WTC11 (cell line): ENCODE data around the gene TBR1. TPM values are rescaled to one million over a fixed set of nuclear protein-coding genes. Genes with fewer than 3 reads are reported as not detected.

ENCODE experiments used
- ATAC-seq: fragments of 200-7000 bp; cut with Tn5 transposase; 2 replicates; pipeline ENCODE4 v1.10.0; 2021; ENCODE audit warnings: mild to moderate bottlenecking, moderate library complexity
- CTCF ChIA-PET: fragments of 300-600 bp; sonication (Branson Sonifier 250); formaldehyde crosslinking; loops from one replicate; lab custom pipeline; 2021; ENCODE audit warnings: antibody characterized with exemption; lab: Charles Lee
- POLR2A ChIA-PET: fragments of 350-600 bp; sonication (Branson Sonifier 250); formaldehyde crosslinking; loops from one replicate; lab custom pipeline; 2021; ENCODE audit warnings: antibody characterized with exemption; lab: Charles Lee
- DNase-seq: peaks from one replicate; pipeline ENCODE4 v3.0.0; 2021; ENCODE audit warnings: low spot score
- H3K27ac Mint-ChIP-seq: 2 replicates; pipeline ENCODE4 v1.8.0; 2021; ENCODE audit warnings: mixed read lengths
- H3K27me3 Mint-ChIP-seq: 2 replicates; pipeline ENCODE4 v1.8.0; 2021; ENCODE audit warnings: low read depth, mild to moderate bottlenecking, moderate library complexity, mixed read lengths
- H3K36me3 Mint-ChIP-seq: 2 replicates; pipeline ENCODE4 v1.8.0; 2021; ENCODE audit warnings: mixed read lengths
- H3K4me1 Mint-ChIP-seq: 2 replicates; pipeline ENCODE4 v1.8.0; 2022; ENCODE audit warnings: mixed read lengths
- H3K4me3 Mint-ChIP-seq: 2 replicates; pipeline ENCODE4 v1.8.0; 2021; ENCODE audit warnings: mild to moderate bottlenecking, moderate library complexity, mixed read lengths
- H3K9me3 Mint-ChIP-seq: 2 replicates; pipeline ENCODE4 v1.8.0; 2021; ENCODE audit warnings: mixed read lengths
- ATF1 ChIP-seq: sonication (generic); formaldehyde crosslinking; IDR thresholded peaks from 2 replicates; pipeline ENCODE4 v1.8.1; 2023; ENCODE audit warnings: mild to moderate bottlenecking, moderate library complexity, missing genetic modification reagents
- CBFB ChIP-seq: sonication (generic); formaldehyde crosslinking; IDR thresholded peaks from 2 replicates; pipeline ENCODE4 v1.8.1; 2022; ENCODE audit warnings: mild to moderate bottlenecking, low read depth, missing genetic modification reagents
- CREB1 ChIP-seq: sonication (generic); formaldehyde crosslinking; IDR thresholded peaks from 2 replicates; pipeline ENCODE4 v1.8.0; 2023; ENCODE audit warnings: mild to moderate bottlenecking, missing genetic modification reagents
- ETV6 ChIP-seq: sonication (generic); formaldehyde crosslinking; IDR thresholded peaks from 2 replicates; pipeline ENCODE4 v1.8.1; 2022; ENCODE audit warnings: mild to moderate bottlenecking, missing genetic modification reagents
- FOXJ3 ChIP-seq: sonication (generic); formaldehyde crosslinking; IDR thresholded peaks from 2 replicates; pipeline ENCODE4 v1.9.0; 2021; ENCODE audit warnings: missing genetic modification reagents, mild to moderate bottlenecking, borderline replicate concordance
- FOXP1 ChIP-seq: sonication (generic); formaldehyde crosslinking; IDR thresholded peaks from 2 replicates; pipeline ENCODE4 v1.8.0; 2022; ENCODE audit warnings: missing genetic modification reagents, mild to moderate bottlenecking, moderate library complexity, borderline replicate concordance
- GRHL2 ChIP-seq: fragments of 250-450 bp; sonication (Bioruptor Pico); IDR thresholded peaks from 2 replicates; pipeline ENCODE4 v1.8.0; 2022; ENCODE audit warnings: mild to moderate bottlenecking, moderate library complexity; ENCODE audit not compliant: insufficient replicate concordance, severe bottlenecking
- JAZF1 ChIP-seq: fragments of 250-450 bp; sonication (Bioruptor Pico); IDR thresholded peaks from 2 replicates; pipeline ENCODE4 v1.9.0; 2021; ENCODE audit warnings: moderate library complexity, mild to moderate bottlenecking, inconsistent platforms
- SMAD4 ChIP-seq: sonication (generic); formaldehyde crosslinking; IDR thresholded peaks from 2 replicates; pipeline ENCODE4 v1.8.0; 2022; ENCODE audit warnings: mild to moderate bottlenecking, missing genetic modification reagents
- TEAD1 ChIP-seq: sonication (generic); formaldehyde crosslinking; IDR thresholded peaks from 2 replicates; pipeline ENCODE4 v1.8.0; 2022; ENCODE audit warnings: mild to moderate bottlenecking, missing genetic modification reagents
- USF1 ChIP-seq: sonication (generic); formaldehyde crosslinking; IDR thresholded peaks from 2 replicates; pipeline ENCODE4 v1.8.0; 2022; ENCODE audit warnings: mild to moderate bottlenecking, missing genetic modification reagents
- ZNF121 ChIP-seq: sonication (generic); formaldehyde crosslinking; IDR thresholded peaks from 2 replicates; pipeline ENCODE4 v1.8.0; 2023; ENCODE audit warnings: missing genetic modification reagents
- ZNF219 ChIP-seq: sonication (generic); formaldehyde crosslinking; IDR thresholded peaks from 2 replicates; pipeline ENCODE4 v1.8.0; 2023; ENCODE audit warnings: missing genetic modification reagents, mild to moderate bottlenecking, borderline replicate concordance
- total RNA-seq: library from RNA; stranded (reverse); gene quantifications from 3 replicates; pipeline ENCODE4 v1.2.3, GENCODE V29; 2021
- TF ChIP-seq, protein P1 (sequence below): sonication (generic); formaldehyde crosslinking; IDR thresholded peaks from 2 replicates; pipeline ENCODE4 v1.8.1; 2022; ENCODE audit warnings: low read depth, mild to moderate bottlenecking, moderate library complexity, missing genetic modification reagents, borderline replicate concordance
- TF ChIP-seq, protein P2 (sequence below): sonication (generic); formaldehyde crosslinking; conservative IDR thresholded peaks from 2 replicates; pipeline ENCODE4 v1.8.1; 2022; ENCODE audit warnings: mild to moderate bottlenecking, missing genetic modification reagents
- TF ChIP-seq, protein P3 (sequence below): fragments of 250-450 bp; sonication (Bioruptor Pico); conservative IDR thresholded peaks from 2 replicates; pipeline ENCODE4 v1.9.0; 2021; ENCODE audit warnings: mild to moderate bottlenecking
- TF ChIP-seq, protein P4 (sequence below): fragments of 250-450 bp; sonication (Bioruptor Pico); IDR thresholded peaks from 2 replicates; pipeline ENCODE4 v1.9.0; 2021; ENCODE audit warnings: mild to moderate bottlenecking, borderline replicate concordance
- TF ChIP-seq, protein P5 (sequence below): sonication (generic); formaldehyde crosslinking; IDR thresholded peaks from 2 replicates; pipeline ENCODE4 v1.8.0; 2023; ENCODE audit warnings: mild to moderate bottlenecking, missing genetic modification reagents
- TF ChIP-seq, protein P6 (sequence below): sonication (generic); formaldehyde crosslinking; IDR thresholded peaks from 2 replicates; pipeline ENCODE4 v1.8.0; 2022; ENCODE audit warnings: mild to moderate bottlenecking, missing genetic modification reagents

The TBR1 gene
- total RNA-seq, 1 experiment from 2014 or later = not detected

DNA sequence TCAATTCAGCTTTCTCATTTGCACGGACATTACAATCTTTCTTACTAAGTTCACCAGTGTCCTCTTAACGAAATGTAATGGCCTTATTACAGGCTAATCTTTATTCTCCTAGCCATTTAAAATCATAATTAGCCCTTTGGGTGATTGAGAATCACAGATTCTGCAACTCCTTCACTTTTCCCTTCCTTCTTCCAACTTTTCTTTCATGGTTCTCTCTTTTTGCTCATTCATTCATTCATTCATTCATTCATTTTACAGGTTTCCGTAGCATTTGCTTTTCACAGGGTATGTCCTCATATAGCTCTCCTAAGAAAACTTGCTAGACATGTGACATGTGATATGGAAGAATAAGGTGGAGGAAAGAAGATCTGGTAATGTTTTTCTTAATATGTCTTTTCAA lies 16.0 kb downstream of the TBR1 start:
- H3K9me3 Mint-ChIP-seq = no peaks in the 10 kb centered on the region

DNA sequence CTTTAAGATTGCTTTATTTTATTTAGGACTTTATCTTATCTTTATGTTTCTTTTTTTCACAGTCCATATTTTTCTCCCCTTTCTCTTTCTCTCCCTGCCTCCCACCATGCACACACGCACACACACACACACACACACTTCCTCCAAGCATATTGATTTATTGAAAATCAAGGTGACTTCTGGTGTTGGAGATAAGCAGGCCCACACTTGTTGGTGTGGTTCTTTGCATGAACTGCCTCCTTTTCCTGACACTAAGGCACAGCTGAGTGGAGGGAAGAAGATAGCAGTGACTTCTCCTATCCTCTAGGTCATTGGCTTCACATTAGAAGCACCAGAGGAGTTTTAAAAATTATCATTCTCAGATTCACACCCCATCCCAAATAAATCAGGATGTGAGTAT lies 18.0 kb downstream of the TBR1 start:
- Mint-ChIP-seq H3K27me3 (peaks cover 45% of the 10 kb centered on the region), H3K27ac (no peak overlapping the region), H3K4me1 (no peaks in the 10 kb centered on the region), H3K9me3 (no peaks in the 10 kb centered on the region), H3K36me3 (no peaks in the 10 kb centered on the region), H3K4me3 (no peak overlapping the region)
- ChIA-PET CTCF (no interaction called here), POLR2A (no interaction called here)
- TF ChIP-seq ZNF121 (no peak), TEAD1 (CRISPR knock-in tag) (no peak), USF1 (no peak), JAZF1 (no peak)
- ATAC-seq (no peak), DNase-seq (no peak)

More for the DNA sequence above, 16.0 kb downstream of the TBR1 start:
- DNase-seq (no peak), ATAC-seq (no peak)
- no peaks in the 10 kb centered on the region for H3K36me3 Mint-ChIP-seq
- CTCF ChIA-PET = no interaction called here
- no peak overlapping the region for H3K4me3 Mint-ChIP-seq
- H3K4me1 Mint-ChIP-seq = peaks cover 7% of the 10 kb centered on the region
- TF ChIP-seq ATF1 (CRISPR knock-in tag) = no peak
- TF ChIP-seq GRHL2 = no peak
- no peak for TF ChIP-seq ZNF219 (CRISPR knock-in tag)
- POLR2A ChIA-PET = no interaction called here
- no peak overlapping the region for H3K27ac Mint-ChIP-seq
- H3K27me3 Mint-ChIP-seq = peaks cover 65% of the 10 kb centered on the region

DNA sequence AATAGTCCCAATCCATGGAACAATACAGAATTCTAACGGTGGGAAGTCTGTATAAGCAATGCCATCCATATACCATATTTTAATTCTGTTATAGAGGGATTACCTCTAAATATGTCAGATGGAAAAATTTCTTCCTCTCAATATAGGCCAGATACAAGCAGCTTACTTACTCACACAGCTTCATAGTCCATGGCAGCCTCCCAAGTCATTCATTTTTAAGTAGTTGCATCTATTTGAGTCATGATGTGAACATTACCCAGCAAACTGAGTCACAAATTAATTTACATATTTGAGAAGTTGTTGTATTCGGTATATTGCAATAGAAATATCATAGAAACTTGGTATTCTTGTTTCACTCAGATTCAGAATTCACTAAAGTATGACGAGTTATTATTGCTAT lies 20.3 kb downstream of the TBR1 start:
- H3K27me3 Mint-ChIP-seq = peaks cover 22% of the 10 kb centered on the region
- H3K4me1 Mint-ChIP-seq = no peaks in the 10 kb centered on the region
- no peak overlapping the region for H3K4me3 Mint-ChIP-seq
- H3K36me3 Mint-ChIP-seq = no peaks in the 10 kb centered on the region
- ChIA-PET POLR2A (no interaction called here), CTCF (no interaction called here)
- no peak for DNase-seq
- ATAC-seq = no peak
- TF ChIP-seq, protein P1, sequence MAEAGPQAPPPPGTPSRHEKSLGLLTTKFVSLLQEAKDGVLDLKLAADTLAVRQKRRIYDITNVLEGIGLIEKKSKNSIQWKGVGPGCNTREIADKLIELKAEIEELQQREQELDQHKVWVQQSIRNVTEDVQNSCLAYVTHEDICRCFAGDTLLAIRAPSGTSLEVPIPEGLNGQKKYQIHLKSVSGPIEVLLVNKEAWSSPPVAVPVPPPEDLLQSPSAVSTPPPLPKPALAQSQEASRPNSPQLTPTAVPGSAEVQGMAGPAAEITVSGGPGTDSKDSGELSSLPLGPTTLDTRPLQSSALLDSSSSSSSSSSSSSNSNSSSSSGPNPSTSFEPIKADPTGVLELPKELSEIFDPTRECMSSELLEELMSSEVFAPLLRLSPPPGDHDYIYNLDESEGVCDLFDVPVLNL = no peak
- TF ChIP-seq, protein P2, sequence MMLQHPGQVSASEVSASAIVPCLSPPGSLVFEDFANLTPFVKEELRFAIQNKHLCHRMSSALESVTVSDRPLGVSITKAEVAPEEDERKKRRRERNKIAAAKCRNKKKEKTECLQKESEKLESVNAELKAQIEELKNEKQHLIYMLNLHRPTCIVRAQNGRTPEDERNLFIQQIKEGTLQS (CRISPR knock-in tag) = no peak
- TF ChIP-seq, protein P3, sequence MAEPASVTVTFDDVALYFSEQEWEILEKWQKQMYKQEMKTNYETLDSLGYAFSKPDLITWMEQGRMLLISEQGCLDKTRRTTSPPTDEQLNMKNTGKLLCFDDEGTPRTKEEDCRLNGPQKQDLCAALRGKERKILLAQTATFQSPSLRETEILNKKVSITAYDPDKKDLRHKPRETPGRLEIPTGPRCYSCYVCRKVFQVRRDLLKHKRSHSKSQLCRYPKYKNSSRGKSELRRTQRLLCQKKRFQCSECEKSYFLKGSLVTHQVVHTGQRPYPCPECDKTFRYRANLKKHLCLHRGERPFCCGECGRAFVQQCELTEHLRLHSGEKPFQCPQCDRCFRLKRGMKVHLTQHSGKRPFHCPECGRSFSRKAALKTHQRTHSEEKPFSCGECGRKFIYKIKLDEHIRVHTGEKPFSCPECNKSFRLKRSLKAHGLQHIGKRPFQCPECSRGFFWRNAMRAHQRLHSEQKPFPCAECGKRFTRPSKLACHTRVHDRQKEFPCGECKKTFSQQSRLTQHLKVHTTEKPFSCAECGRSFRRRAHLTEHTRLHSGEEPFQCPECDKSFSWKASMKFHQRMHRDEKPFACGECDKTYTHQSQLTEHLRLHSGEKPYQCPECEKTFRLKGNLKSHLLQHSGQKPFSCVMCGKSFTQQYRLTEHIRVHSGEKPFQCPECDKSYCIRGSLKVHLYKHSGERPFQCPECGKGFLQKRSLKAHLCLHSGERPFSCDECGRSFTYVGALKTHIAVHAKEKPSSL = no peak
- TF ChIP-seq ETV6 (CRISPR knock-in tag) = no peak
- no peak for TF ChIP-seq FOXJ3 (CRISPR knock-in tag)
- TF ChIP-seq, protein P4, sequence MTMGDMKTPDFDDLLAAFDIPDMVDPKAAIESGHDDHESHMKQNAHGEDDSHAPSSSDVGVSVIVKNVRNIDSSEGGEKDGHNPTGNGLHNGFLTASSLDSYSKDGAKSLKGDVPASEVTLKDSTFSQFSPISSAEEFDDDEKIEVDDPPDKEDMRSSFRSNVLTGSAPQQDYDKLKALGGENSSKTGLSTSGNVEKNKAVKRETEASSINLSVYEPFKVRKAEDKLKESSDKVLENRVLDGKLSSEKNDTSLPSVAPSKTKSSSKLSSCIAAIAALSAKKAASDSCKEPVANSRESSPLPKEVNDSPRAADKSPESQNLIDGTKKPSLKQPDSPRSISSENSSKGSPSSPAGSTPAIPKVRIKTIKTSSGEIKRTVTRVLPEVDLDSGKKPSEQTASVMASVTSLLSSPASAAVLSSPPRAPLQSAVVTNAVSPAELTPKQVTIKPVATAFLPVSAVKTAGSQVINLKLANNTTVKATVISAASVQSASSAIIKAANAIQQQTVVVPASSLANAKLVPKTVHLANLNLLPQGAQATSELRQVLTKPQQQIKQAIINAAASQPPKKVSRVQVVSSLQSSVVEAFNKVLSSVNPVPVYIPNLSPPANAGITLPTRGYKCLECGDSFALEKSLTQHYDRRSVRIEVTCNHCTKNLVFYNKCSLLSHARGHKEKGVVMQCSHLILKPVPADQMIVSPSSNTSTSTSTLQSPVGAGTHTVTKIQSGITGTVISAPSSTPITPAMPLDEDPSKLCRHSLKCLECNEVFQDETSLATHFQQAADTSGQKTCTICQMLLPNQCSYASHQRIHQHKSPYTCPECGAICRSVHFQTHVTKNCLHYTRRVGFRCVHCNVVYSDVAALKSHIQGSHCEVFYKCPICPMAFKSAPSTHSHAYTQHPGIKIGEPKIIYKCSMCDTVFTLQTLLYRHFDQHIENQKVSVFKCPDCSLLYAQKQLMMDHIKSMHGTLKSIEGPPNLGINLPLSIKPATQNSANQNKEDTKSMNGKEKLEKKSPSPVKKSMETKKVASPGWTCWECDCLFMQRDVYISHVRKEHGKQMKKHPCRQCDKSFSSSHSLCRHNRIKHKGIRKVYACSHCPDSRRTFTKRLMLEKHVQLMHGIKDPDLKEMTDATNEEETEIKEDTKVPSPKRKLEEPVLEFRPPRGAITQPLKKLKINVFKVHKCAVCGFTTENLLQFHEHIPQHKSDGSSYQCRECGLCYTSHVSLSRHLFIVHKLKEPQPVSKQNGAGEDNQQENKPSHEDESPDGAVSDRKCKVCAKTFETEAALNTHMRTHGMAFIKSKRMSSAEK (CRISPR knock-in tag) = no peak
- TF ChIP-seq SMAD4 (CRISPR knock-in tag) = no peak
- TF ChIP-seq FOXP1 = no peak
- TF ChIP-seq, protein P5, sequence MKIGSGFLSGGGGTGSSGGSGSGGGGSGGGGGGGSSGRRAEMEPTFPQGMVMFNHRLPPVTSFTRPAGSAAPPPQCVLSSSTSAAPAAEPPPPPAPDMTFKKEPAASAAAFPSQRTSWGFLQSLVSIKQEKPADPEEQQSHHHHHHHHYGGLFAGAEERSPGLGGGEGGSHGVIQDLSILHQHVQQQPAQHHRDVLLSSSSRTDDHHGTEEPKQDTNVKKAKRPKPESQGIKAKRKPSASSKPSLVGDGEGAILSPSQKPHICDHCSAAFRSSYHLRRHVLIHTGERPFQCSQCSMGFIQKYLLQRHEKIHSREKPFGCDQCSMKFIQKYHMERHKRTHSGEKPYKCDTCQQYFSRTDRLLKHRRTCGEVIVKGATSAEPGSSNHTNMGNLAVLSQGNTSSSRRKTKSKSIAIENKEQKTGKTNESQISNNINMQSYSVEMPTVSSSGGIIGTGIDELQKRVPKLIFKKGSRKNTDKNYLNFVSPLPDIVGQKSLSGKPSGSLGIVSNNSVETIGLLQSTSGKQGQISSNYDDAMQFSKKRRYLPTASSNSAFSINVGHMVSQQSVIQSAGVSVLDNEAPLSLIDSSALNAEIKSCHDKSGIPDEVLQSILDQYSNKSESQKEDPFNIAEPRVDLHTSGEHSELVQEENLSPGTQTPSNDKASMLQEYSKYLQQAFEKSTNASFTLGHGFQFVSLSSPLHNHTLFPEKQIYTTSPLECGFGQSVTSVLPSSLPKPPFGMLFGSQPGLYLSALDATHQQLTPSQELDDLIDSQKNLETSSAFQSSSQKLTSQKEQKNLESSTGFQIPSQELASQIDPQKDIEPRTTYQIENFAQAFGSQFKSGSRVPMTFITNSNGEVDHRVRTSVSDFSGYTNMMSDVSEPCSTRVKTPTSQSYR (CRISPR knock-in tag) = no peak
- TF ChIP-seq CBFB = no peak
- TF ChIP-seq CREB1 = no peak
- TF ChIP-seq, protein P6, sequence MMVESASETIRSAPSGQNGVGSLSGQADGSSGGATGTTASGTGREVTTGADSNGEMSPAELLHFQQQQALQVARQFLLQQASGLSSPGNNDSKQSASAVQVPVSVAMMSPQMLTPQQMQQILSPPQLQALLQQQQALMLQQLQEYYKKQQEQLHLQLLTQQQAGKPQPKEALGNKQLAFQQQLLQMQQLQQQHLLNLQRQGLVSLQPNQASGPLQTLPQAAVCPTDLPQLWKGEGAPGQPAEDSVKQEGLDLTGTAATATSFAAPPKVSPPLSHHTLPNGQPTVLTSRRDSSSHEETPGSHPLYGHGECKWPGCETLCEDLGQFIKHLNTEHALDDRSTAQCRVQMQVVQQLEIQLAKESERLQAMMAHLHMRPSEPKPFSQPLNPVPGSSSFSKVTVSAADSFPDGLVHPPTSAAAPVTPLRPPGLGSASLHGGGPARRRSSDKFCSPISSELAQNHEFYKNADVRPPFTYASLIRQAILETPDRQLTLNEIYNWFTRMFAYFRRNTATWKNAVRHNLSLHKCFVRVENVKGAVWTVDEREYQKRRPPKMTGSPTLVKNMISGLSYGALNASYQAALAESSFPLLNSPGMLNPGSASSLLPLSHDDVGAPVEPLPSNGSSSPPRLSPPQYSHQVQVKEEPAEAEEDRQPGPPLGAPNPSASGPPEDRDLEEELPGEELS (CRISPR knock-in tag) = no peak
- no peak overlapping the region for H3K27ac Mint-ChIP-seq
- no peaks in the 10 kb centered on the region for H3K9me3 Mint-ChIP-seq
